PFSK-1 (cell line): Measurements from ENCODE around the gene MYO7A.

Source experiments
- FOXP2 ChIP-seq: optimal IDR thresholded peaks from 2 replicates; pipeline ENCODE3; 2011; ENCODE audit warnings: borderline replicate concordance, control low read depth, inconsistent platforms; ENCODE audit not compliant: insufficient read depth; ENCODE audit errors: extremely low read length, extremely low read depth
- POLR2AphosphoS5 ChIP-seq: IDR thresholded peaks from 2 replicates; pipeline ENCODE4 v1.6.1; 2012; ENCODE audit warnings: low read depth, mild to moderate bottlenecking, control low read depth, low read length, moderate library complexity
- REST ChIP-seq, 2 experiments: IDR thresholded peaks; 2 replicates each; pipeline versions ENCODE4 v1.6.1 to v1.8.0; 2011 to 2012; ENCODE audit warnings: low read depth in 2 of 2, low read length in 2 of 2, control low read depth in 1 of 2, inconsistent platforms in 1 of 2, mild to moderate bottlenecking in 1 of 2, moderate library complexity in 1 of 2; ENCODE audit not compliant: insufficient read depth in 1 of 2
- SIN3A ChIP-seq: IDR thresholded peaks from 2 replicates; pipeline ENCODE4 v1.6.1; 2012; ENCODE audit warnings: mild to moderate bottlenecking, low read length, moderate library complexity, borderline replicate concordance; ENCODE audit not compliant: insufficient read depth
- TAF1 ChIP-seq: IDR thresholded peaks from 2 replicates; pipeline ENCODE4 v1.6.1; 2012; ENCODE audit warnings: low read length, control low read depth, borderline replicate concordance; ENCODE audit not compliant: insufficient read depth

Gene MYO7A

GRCh38 chr11:77179048-77179447 is 51.0 kb downstream of the MYO7A start:
- TF ChIP-seq SIN3A = no peak
- no peak for TF ChIP-seq POLR2AphosphoS5
- TF ChIP-seq FOXP2 = no peak
- no peak for TF ChIP-seq TAF1
- TF ChIP-seq REST (IDR thresholded peaks at IDR 0.05; ENCODE audit: insufficient read depth in 1 of 2, low read depth in 2 of 2, low read length in 2 of 2) = no peak

GRCh38 chr11:77179681-77180080 is 51.6 kb downstream of the MYO7A start:
- no peak for TF ChIP-seq REST (IDR thresholded peaks at IDR 0.05; ENCODE audit: insufficient read depth in 1 of 2, low read depth in 2 of 2, low read length in 2 of 2)
- no peak for TF ChIP-seq FOXP2
- no peak for TF ChIP-seq TAF1
- TF ChIP-seq POLR2AphosphoS5 = no peak
- TF ChIP-seq SIN3A = no peak

GRCh38 chr11:77180346-77180745 is 52.3 kb downstream of the MYO7A start:
- TF ChIP-seq TAF1 = no peak
- no peak for TF ChIP-seq FOXP2
- TF ChIP-seq SIN3A = no peak
- no peak for TF ChIP-seq REST (IDR thresholded peaks at IDR 0.05; ENCODE audit: insufficient read depth in 1 of 2, low read depth in 2 of 2, low read length in 2 of 2)
- no peak for TF ChIP-seq POLR2AphosphoS5

- TF ChIP-seq POLR2AphosphoS5 (no peak), FOXP2 (no peak), SIN3A (no peak), REST (IDR thresholded peaks at IDR 0.05; ENCODE audit: insufficient read depth in 1 of 2, low read depth in 2 of 2, low read length in 2 of 2) (no peak), TAF1 (no peak)
Observed at GRCh38 chr11:77181226-77181625, 53.2 kb downstream of the MYO7A start.
